ENCODE results near the gene MCF2L.

MCF2L gene

GRCh38 chr13:113115363-113116205, 146.6 kb downstream of the MCF2L start:
- no peak for TF ChIP-seq CTCF (IDR thresholded peaks at IDR 0.05; ENCODE audit: control insufficient read depth, extremely low read depth, insufficient read depth)
- DNase-seq (ENCODE audit: low read depth): no peak
- no peak overlapping the region for H3K4me3 ChIP-seq (ENCODE audit: low read depth, low read length)

DNA sequence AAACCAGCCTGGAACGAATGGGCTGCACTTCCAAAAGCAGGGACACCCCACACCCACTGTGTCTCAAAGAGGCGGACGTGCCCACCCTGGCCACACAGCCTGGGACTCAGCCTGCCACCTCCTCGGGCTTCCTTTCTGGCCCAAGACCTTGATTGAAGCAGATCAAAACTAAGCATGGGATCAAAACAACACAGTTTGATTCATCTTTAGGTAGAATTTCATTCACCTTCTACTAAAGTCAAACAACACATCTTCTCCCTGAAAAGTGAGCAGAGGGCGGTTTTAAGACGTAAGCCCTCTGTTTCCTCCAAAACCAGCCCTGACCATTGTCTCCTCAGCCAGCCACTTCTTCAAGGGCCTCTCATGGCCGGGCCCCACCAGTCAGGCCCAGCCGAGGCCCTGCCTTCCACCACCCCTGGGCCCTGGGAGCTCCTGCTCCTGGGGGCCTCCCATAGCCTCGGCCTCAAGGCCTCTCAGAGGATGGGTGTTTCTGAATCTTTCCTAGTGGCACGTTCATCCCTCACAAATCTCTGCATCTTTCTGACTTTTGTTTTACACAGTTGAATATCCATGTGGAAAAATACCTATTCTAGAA, 147.3 kb downstream of the MCF2L start:
- H3K4me3 ChIP-seq (ENCODE audit: low read depth, low read length): no peak overlapping the region
- no peak for DNase-seq (ENCODE audit: low read depth)
- no peak for TF ChIP-seq CTCF (IDR thresholded peaks at IDR 0.05; ENCODE audit: control insufficient read depth, extremely low read depth, insufficient read depth)

- no peak for TF ChIP-seq CTCF (IDR thresholded peaks at IDR 0.05; ENCODE audit: control insufficient read depth, extremely low read depth, insufficient read depth)
- DNase-seq (ENCODE audit: low read depth): no peak
Measured at GRCh38 chr13:113116871-113117271, 147.9 kb downstream of the MCF2L start.

DNA sequence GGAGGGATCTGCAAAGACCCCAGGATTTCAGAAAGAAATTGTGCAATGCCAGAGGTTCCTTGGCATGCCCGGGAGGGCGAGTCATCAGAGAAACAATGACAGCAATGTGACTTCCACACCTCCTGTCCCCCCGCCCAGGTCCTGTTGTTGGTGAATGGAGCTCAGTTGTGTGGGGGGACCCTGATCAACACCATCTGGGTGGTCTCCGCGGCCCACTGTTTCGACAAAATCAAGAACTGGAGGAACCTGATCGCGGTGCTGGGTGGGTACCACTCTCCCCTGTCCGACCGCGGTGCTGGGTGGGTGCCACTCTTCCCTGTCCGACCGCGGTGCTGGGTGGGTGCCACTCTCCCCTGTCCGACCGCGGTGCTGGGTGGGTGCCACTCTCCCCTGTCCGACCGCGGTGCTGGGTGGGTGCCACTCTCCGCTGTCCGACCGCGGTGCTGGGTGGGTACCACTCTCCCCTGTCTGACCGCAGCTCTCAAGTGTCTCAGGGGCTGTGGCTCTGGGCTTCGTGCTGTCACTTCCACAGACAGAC, 148.4 kb downstream of the MCF2L start:
- TF ChIP-seq CTCF (IDR thresholded peaks at IDR 0.05; ENCODE audit: control insufficient read depth, extremely low read depth, insufficient read depth): no peak
- no peak overlapping the region for H3K4me3 ChIP-seq (ENCODE audit: low read depth, low read length)
- no peak for DNase-seq (ENCODE audit: low read depth)

More at GRCh38 chr13:113116871-113117271, 147.9 kb downstream of the MCF2L start:
- no peak overlapping the region for H3K4me3 ChIP-seq (ENCODE audit: low read depth, low read length)

DNA sequence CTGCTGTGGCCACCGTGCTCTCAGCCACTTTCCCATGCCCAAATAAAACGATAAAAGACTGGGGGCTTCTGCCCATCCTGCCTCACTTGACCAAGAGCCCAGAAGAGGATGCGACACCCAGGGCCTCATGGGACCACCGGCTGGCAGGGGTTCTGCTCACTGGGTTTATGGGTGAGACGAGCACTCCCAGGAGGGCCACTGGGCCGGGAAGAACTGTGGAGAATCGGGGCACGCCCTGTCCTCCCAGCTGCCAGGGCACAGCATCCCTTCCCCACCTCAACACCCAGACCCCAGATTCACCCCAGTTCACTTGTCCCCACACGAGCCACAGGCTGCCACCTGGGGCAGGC, 148.9 kb downstream of the MCF2L start:
- TF ChIP-seq CTCF (IDR thresholded peaks at IDR 0.05; ENCODE audit: control insufficient read depth, extremely low read depth, insufficient read depth): no peak
- DNase-seq (ENCODE audit: low read depth): no peak
- no peak overlapping the region for H3K4me3 ChIP-seq (ENCODE audit: low read depth, low read length)

DNA sequence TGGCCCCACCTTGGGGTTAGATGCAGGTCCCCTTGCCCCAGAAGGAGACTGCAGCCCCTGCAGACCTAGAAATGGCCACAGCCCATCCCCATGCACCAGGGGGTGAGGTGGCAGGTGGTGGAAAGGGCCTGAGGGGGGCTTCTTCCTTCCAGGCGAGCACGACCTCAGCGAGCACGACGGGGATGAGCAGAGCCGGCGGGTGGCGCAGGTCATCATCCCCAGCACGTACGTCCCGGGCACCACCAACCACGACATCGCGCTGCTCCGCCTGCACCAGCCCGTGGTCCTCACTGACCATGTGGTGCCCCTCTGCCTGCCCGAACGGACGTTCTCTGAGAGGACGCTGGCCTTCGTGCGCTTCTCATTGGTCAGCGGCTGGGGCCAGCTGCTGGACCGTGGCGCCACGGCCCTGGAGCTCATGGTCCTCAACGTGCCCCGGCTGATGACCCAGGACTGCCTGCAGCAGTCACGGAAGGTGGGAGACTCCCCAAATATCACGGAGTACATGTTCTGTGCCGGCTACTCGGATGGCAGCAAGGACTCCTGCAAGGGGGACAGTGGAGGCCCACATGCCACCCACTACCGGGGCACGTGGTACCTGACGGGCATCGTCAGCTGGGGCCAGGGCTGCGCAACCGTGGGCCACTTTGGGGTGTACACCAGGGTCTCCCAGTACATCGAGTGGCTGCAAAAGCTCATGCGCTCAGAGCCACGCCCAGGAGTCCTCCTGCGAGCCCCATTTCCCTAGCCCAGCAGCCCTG, 149.4 kb downstream of the MCF2L start:
- TF ChIP-seq CTCF (IDR thresholded peaks at IDR 0.05; ENCODE audit: control insufficient read depth, extremely low read depth, insufficient read depth): no peak
- no peak overlapping the region for H3K4me3 ChIP-seq (ENCODE audit: low read depth, low read length)
- no peak for DNase-seq (ENCODE audit: low read depth)
